CD8-positive, alpha-beta memory T cell (primary cell): ENCODE measurements around the gene MTFMT. TPM values are rescaled to one million over a fixed set of nuclear protein-coding genes. Genes with fewer than 3 reads are reported as not detected.
"Not testable (repeated sequence)": the region's sequence is repeated elsewhere in the genome, so short reads cannot be mapped to it uniquely, and the experiment has no call there.

Source experiments
- CTCF ChIA-PET: fragments of 350-600 bp; sonication (Branson Sonifier 250); formaldehyde crosslinking; loops from one replicate; lab custom pipeline; 2021; ENCODE audit warnings: antibody characterized with exemption; lab: Charles Lee
- POLR2A ChIA-PET: fragments of 350-600 bp; sonication (Branson Sonifier 250); formaldehyde crosslinking; loops from one replicate; lab custom pipeline; 2021; ENCODE audit warnings: antibody characterized with exemption; lab: Charles Lee
- DNase-seq, 5 donors: peaks; one replicate each; pipeline versions ENCODE4 v3.0.0 to v3.0.0-alpha.2; 2020 to 2022; ENCODE audit warnings: mixed read lengths in 1 of 5
- H3K27ac ChIP-seq: one replicate; pipeline ENCODE4 v1.7.0; 2013; ENCODE audit warnings: low read depth, mild to moderate bottlenecking, low read length, moderate library complexity
- H3K27me3 ChIP-seq: 2 replicates; pipeline ENCODE4 v1.7.0; 2013; ENCODE audit warnings: low read length, mild to moderate bottlenecking; ENCODE audit not compliant: insufficient read depth, poor library complexity, severe bottlenecking
- H3K36me3 ChIP-seq: 2 replicates; pipeline ENCODE4 v1.7.0; 2013; ENCODE audit warnings: mild to moderate bottlenecking, low read length, moderate library complexity; ENCODE audit not compliant: insufficient read depth
- H3K4me1 ChIP-seq: 2 replicates; pipeline ENCODE4 v1.7.0; 2013; ENCODE audit warnings: mild to moderate bottlenecking, low read length, moderate library complexity; ENCODE audit not compliant: insufficient read depth
- H3K4me3 ChIP-seq: 2 replicates; pipeline ENCODE4 v1.7.0; 2013; ENCODE audit warnings: mild to moderate bottlenecking, low read length
- H3K9me3 ChIP-seq: 2 replicates; pipeline ENCODE4 v1.7.0; 2013; ENCODE audit warnings: mild to moderate bottlenecking, low read length
- H3K27ac Mint-ChIP-seq, 8 donors: one replicate each; pipeline ENCODE4 v1.8.0; 2020 to 2021; ENCODE audit warnings: mixed read lengths in 8 of 8, mild to moderate bottlenecking in 6 of 8, inconsistent platforms in 3 of 8, moderate library complexity in 3 of 8
- H3K27me3 Mint-ChIP-seq, 2 donors: one replicate each; pipeline ENCODE4 v1.8.0; 2020 to 2021; ENCODE audit warnings: mixed read lengths in 2 of 2, mild to moderate bottlenecking in 1 of 2, moderate library complexity in 1 of 2
- H3K36me3 Mint-ChIP-seq, 3 donors: one replicate each; pipeline ENCODE4 v1.8.0; 2020 to 2021; ENCODE audit warnings: mixed read lengths in 3 of 3, inconsistent platforms in 1 of 3, mild to moderate bottlenecking in 1 of 3
- H3K4me1 Mint-ChIP-seq, 3 donors: one replicate each; pipeline ENCODE4 v1.8.0; 2020 to 2021; ENCODE audit warnings: mixed read lengths in 3 of 3, inconsistent platforms in 1 of 3, mild to moderate bottlenecking in 1 of 3
- H3K4me3 Mint-ChIP-seq, 7 donors: one replicate each; pipeline ENCODE4 v1.8.0; 2020 to 2021; ENCODE audit warnings: mixed read lengths in 7 of 7, mild to moderate bottlenecking in 6 of 7, moderate library complexity in 4 of 7, inconsistent platforms in 2 of 7
- H3K9me3 Mint-ChIP-seq, 5 donors: one replicate each; pipeline ENCODE4 v1.8.0; 2020 to 2022; ENCODE audit warnings: mixed read lengths in 5 of 5, mild to moderate bottlenecking in 3 of 5, moderate library complexity in 2 of 5, inconsistent platforms in 1 of 5
- polyA plus RNA-seq: library from polyadenylated mRNA; unstranded; fragments of 300-500 nt; fragmentation: Illumina TruSeq; gene quantifications from one replicate; pipeline ENCODE4 v1.2.3, GENCODE V29; 2021
- total RNA-seq, 2 experiments: library from RNA; stranded (reverse); gene quantifications; one replicate each; pipeline ENCODE4 v1.2.3, GENCODE V29; 2021

MTFMT gene
- total and polyA plus RNA-seq, 3 experiments from 2014 or later = 20.2 to 24.3 (median 22.7) TPM

GRCh38 chr15:65028338-65028737 lies 1.1 kb downstream of the MTFMT start:
- Mint-ChIP-seq H3K4me3 (peak overlapping the region; percentile 88 to 92 (median 90)), H3K9me3 (no peaks in the 10 kb centered on the region), H3K27me3 (peaks cover 7 to 8% of the 10 kb centered on the region in 2 donors), H3K4me1 (peaks cover 19 to 38% (median 34%) of the 10 kb centered on the region in 3 donors), H3K36me3 (peaks cover 0 to 37% (median 11%) of the 10 kb centered on the region in 3 donors), H3K27ac (peak overlapping the region; percentile 8 to 89 (median 78))
- CTCF ChIA-PET = interaction anchor here (1.5 kb wide), 1 partner anchor 270 kb away, joined by 3 read pairs; no protein-coding TSS in a partner anchor
- Histone ChIP-seq H3K9me3 (no peaks in the 10 kb centered on the region), H3K27me3 (no peaks in the 10 kb centered on the region), H3K27ac (no peak overlapping the region), H3K4me1 (peaks cover 18% of the 10 kb centered on the region), H3K4me3 (peak overlapping the region; percentile 88), H3K36me3 (peaks cover 3% of the 10 kb centered on the region)
- POLR2A ChIA-PET = no interaction called here
- peak in 1 of 5 donors; percentile 3 for DNase-seq

- H3K36me3 Mint-ChIP-seq = peaks cover 0 to 40% (median 12%) of the 10 kb centered on the region in 3 donors
- Histone ChIP-seq H3K4me3 (peak overlapping the region; percentile 88), H3K36me3 (peaks cover 3% of the 10 kb centered on the region), H3K27me3 (no peaks in the 10 kb centered on the region), H3K27ac (no peak overlapping the region), H3K4me1 (peaks cover 14% of the 10 kb centered on the region), H3K9me3 (no peaks in the 10 kb centered on the region)
- ChIA-PET POLR2A (no interaction called here), CTCF (interaction anchor here (1.0 to 1.5 kb wide), 2 partner anchors 271 to 357 kb away, joined by 3 read pairs; no protein-coding TSS in a partner anchor)
- H3K4me3 Mint-ChIP-seq = peak overlapping the region; percentile 88 to 92 (median 90)
- H3K27me3 Mint-ChIP-seq = peaks cover 4 to 7% of the 10 kb centered on the region in 2 donors
- H3K9me3 Mint-ChIP-seq = no peaks in the 10 kb centered on the region
- peaks cover 19 to 34% (median 30%) of the 10 kb centered on the region in 3 donors for H3K4me1 Mint-ChIP-seq
- H3K27ac Mint-ChIP-seq = peak overlapping the region in 3 of 8 donors; percentile 44 to 83 (median 47)
- no peak for DNase-seq
These were observed 1.8 kb downstream of the MTFMT start for GRCh38 chr15:65027593-65027992.

GRCh38 chr15:65026756-65027155 lies 2.7 kb downstream of the MTFMT start:
- peaks cover 0 to 42% (median 12%) of the 10 kb centered on the region in 3 donors for H3K36me3 Mint-ChIP-seq
- Histone ChIP-seq H3K27me3 (no peaks in the 10 kb centered on the region), H3K4me1 (peaks cover 14% of the 10 kb centered on the region), H3K27ac (no peak overlapping the region), H3K9me3 (no peaks in the 10 kb centered on the region), H3K4me3 (no peak overlapping the region), H3K36me3 (peaks cover 3% of the 10 kb centered on the region)
- no peak for DNase-seq
- H3K9me3 Mint-ChIP-seq = no peaks in the 10 kb centered on the region
- H3K4me1 Mint-ChIP-seq = peaks cover 19 to 34% (median 30%) of the 10 kb centered on the region in 3 donors
- POLR2A ChIA-PET = interaction anchor here (0.6 kb wide), 1 partner anchor 550 kb away, joined by 3 read pairs; no protein-coding TSS in a partner anchor
- H3K27me3 Mint-ChIP-seq = no peaks in the 10 kb centered on the region
- CTCF ChIA-PET = interaction anchor here (1.0 kb wide), 1 partner anchor 358 kb away, joined by 3 read pairs; no protein-coding TSS in a partner anchor
- peak overlapping the region in 1 of 7 donors; percentile 41 for H3K4me3 Mint-ChIP-seq
- H3K27ac Mint-ChIP-seq = peak overlapping the region in 1 of 8 donors; percentile 6

GRCh38 chr15:65021488-65021887 lies 8.0 kb downstream of the MTFMT start:
- Histone ChIP-seq H3K36me3 (peaks cover 29% of the 10 kb centered on the region), H3K9me3 (no peaks in the 10 kb centered on the region), H3K4me3 (no peak overlapping the region), H3K27ac (no peak overlapping the region), H3K4me1 (no peaks in the 10 kb centered on the region), H3K27me3 (no peaks in the 10 kb centered on the region)
- no peaks in the 10 kb centered on the region for H3K27me3 Mint-ChIP-seq
- H3K36me3 Mint-ChIP-seq = peaks cover 0 to 70% (median 33%) of the 10 kb centered on the region in 3 donors
- CTCF ChIA-PET = no interaction called here
- no peaks in the 10 kb centered on the region for H3K9me3 Mint-ChIP-seq
- POLR2A ChIA-PET = interaction anchor here (0.6 kb wide), 1 partner anchor 111 kb away, joined by 4 read pairs; no protein-coding TSS in a partner anchor
- DNase-seq = no peak
- peaks cover 7 to 15% (median 14%) of the 10 kb centered on the region in 3 donors for H3K4me1 Mint-ChIP-seq
- H3K4me3 Mint-ChIP-seq = no peak overlapping the region
- no peak overlapping the region for H3K27ac Mint-ChIP-seq

- Mint-ChIP-seq H3K36me3 (peaks cover 4 to 68% (median 34%) of the 10 kb centered on the region in 3 donors), H3K4me3 (no peak overlapping the region)
These were observed 9.0 kb downstream of the MTFMT start for GRCh38 chr15:65020419-65020818.

GRCh38 chr15:65011198-65011597 lies 18.2 kb downstream of the MTFMT start:
- not testable (repeated sequence) for H3K4me3 Mint-ChIP-seq, H3K27me3 Mint-ChIP-seq, H3K27ac ChIP-seq, H3K9me3 Mint-ChIP-seq, H3K4me1 ChIP-seq, DNase-seq, H3K9me3 ChIP-seq, H3K4me3 ChIP-seq, H3K27ac Mint-ChIP-seq, H3K27me3 ChIP-seq, H3K4me1 Mint-ChIP-seq
- CTCF ChIA-PET = interaction anchor here (1.0 kb wide), 1 partner anchor 280 kb away, joined by 4 read pairs; no protein-coding TSS in a partner anchor
- POLR2A ChIA-PET = interaction anchor here (0.7 kb wide), 1 partner anchor 45 kb away, joined by 4 read pairs; no protein-coding TSS in a partner anchor
- H3K36me3 Mint-ChIP-seq = peaks cover 24 to 48% (median 28%) of the 10 kb centered on the region in 3 donors
- peaks cover 23% of the 10 kb centered on the region for H3K36me3 ChIP-seq

More at GRCh38 chr15:65020419-65020818, 9.0 kb downstream of the MTFMT start:
- H3K4me3 ChIP-seq = no peak overlapping the region
- Mint-ChIP-seq H3K27ac (no peak overlapping the region), H3K4me1 (peaks cover 2 to 6% (median 4%) of the 10 kb centered on the region in 3 donors), H3K27me3 (no peaks in the 10 kb centered on the region), H3K9me3 (no peaks in the 10 kb centered on the region)
- H3K4me1 ChIP-seq = no peaks in the 10 kb centered on the region
- ChIA-PET CTCF (no interaction called here), POLR2A (no interaction called here)
- no peak overlapping the region for H3K27ac ChIP-seq
- no peaks in the 10 kb centered on the region for H3K27me3 ChIP-seq
- no peaks in the 10 kb centered on the region for H3K9me3 ChIP-seq
- peaks cover 38% of the 10 kb centered on the region for H3K36me3 ChIP-seq
- no peak for DNase-seq

- DNase-seq = no peak
- peaks cover 14 to 49% (median 23%) of the 10 kb centered on the region in 3 donors for H3K36me3 Mint-ChIP-seq
- Histone ChIP-seq H3K36me3 (peaks cover 9% of the 10 kb centered on the region), H3K27me3 (no peaks in the 10 kb centered on the region), H3K4me1 (no peaks in the 10 kb centered on the region), H3K27ac (no peak overlapping the region), H3K4me3 (no peak overlapping the region), H3K9me3 (no peaks in the 10 kb centered on the region)
- peaks cover 0 to 2% (median 0%) of the 10 kb centered on the region in 3 donors for H3K4me1 Mint-ChIP-seq
- ChIA-PET POLR2A (no interaction called here), CTCF (interaction anchor here (1.6 kb wide), 1 partner anchor 11 kb away, joined by 4 read pairs; no protein-coding TSS in a partner anchor)
- H3K4me3 Mint-ChIP-seq = no peak overlapping the region
- H3K27ac Mint-ChIP-seq = peak overlapping the region in 2 of 8 donors; percentile 0 to 6
- H3K27me3 Mint-ChIP-seq = no peaks in the 10 kb centered on the region
- peaks cover 0 to 6% (median 5%) of the 10 kb centered on the region in 5 donors for H3K9me3 Mint-ChIP-seq
These were observed 20.5 kb downstream of the MTFMT start for GRCh38 chr15:65008983-65009382.

GRCh38 chr15:65006876-65007275 lies 22.6 kb downstream of the MTFMT start:
- Mint-ChIP-seq H3K4me1 (no peaks in the 10 kb centered on the region), H3K4me3 (no peak overlapping the region), H3K9me3 (no peaks in the 10 kb centered on the region), H3K27me3 (no peaks in the 10 kb centered on the region), H3K36me3 (peaks cover 0 to 44% (median 11%) of the 10 kb centered on the region in 3 donors), H3K27ac (no peak overlapping the region)
- Histone ChIP-seq H3K9me3 (no peaks in the 10 kb centered on the region), H3K27me3 (no peaks in the 10 kb centered on the region), H3K4me1 (no peaks in the 10 kb centered on the region), H3K4me3 (no peak overlapping the region), H3K36me3 (no peaks in the 10 kb centered on the region), H3K27ac (no peak overlapping the region)
- DNase-seq = no peak
- ChIA-PET POLR2A (no interaction called here), CTCF (no interaction called here)
